Measurements from ENCODE around the gene AUP1.
A peak's percentile ranks its signal among the peaks of the same experiment; 100 is the strongest.
"Not testable (repeated sequence)": the region's sequence is repeated elsewhere in the genome, so short reads cannot be mapped to it uniquely, and the experiment has no call there.

Gene AUP1

DNA sequence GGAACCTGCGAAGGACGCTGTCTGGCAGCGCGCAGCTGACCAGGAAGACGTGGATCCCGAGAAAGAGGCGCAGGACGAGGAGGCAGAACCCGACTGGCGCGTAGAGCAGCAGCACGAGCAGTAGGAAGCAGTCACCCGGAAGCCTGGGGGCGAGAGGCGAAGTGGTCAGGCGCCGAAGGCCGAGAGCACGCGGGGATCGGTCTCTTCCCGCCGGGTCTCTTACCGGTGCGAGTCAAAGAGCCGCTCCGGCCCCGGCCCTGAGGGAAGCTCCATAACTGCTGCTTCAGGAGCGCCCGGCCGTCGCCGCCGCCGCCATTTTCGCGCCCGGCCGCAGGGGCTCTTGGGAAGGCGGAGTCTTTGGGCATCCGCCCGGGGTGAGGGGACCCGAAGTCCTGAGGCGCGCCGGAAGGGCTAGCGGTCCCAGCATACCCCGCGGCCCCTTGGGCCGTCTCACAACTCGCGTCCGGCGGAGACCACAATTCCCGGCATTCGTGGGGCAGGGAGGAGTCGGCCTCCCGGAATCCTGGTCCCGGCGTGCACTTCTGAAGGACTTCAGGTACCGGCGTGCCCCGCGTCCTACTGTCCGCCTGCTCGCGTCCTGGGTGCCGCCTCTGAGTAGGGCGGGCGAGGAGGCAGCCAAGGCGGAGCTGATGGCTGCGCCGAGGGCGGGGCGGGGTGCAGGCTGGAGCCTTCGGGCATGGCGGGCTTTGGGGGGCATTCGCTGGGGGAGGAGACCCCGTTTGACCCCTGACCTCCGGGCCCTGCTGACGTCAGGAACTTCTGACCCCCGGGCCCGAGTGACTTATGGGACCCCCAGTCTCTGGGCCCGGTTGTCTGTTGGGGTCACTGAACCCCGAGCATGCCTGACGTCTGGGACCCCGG is at the start of gene AUP1, which contains the start of gene HTRA2:
Gene AUP1, minus strand, starts transcription at position 350 of the 882 bp plus-strand sequence. Its CDS starts 77 bp downstream, at position 273.
Gene HTRA2, plus strand, starts transcription at position 577 of the 882 bp plus-strand sequence. Its CDS starts 74 bp downstream, at position 651.
- DNase-seq: peak; percentile 92 to 95

DNA sequence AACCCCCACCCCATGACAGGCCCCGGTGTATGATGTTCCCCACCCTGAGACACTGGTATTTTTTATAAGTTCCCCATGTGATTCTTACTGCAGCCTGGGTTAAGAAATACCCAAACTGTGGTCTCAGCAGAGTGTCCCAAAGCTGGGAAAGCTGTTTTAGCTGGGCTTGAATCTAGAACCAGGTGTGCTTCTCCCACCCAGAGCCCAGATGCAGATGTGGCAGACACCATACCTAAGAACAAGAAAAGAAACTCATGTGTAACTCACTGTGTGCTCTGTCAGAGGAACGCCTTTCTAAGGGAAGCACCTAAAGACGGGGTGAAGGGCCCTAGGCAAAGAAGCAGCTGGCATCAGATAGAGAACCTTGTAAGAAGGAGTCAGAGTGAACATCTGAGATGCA is 48.9 kb upstream of the AUP1 start:
- DNase-seq: no peak

DNA sequence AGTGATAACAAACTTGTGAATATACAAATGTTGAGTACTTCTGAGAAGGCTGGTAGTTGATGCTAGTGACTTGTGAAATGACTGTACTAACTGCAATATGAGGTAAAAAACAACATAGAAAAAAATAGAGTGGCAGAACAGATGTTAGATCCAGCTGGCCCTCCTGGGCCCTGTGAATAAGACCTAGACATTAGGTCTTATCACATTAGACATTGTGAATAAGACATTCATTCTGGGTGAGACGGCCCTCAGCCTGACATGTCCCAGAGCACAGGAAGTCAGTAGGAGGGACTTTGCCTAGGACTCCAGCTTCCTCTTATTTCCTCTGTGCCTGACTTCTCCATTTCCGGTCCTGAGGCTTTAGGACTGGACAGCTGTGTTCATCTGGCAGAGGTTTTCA is 47.9 kb upstream of the AUP1 start:
- no peak for DNase-seq

DNA sequence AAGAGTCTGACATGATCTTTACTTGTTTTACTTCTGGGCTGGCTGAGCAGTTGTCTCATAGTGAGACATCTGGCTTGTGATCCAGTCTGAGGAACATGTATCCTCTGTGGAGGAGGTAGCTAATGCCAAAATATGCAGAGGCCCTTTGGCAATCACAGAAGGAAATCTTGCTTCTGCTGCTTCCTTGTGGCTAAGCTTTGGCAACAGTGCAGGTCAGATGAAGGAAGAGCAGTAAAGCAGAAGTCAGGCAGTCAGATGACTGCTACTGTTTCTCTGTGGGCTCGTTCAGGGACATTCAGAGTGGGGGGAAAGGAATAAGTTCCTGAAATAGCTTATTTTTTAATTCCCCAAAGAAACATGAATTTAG is 47.3 kb upstream of the AUP1 start:
- no peak for DNase-seq

GRCh38 chr2:74576211-74576862 is 46.8 kb upstream of the AUP1 start:
- DNase-seq: no peak

- no peak for DNase-seq
These were observed 45.8 kb upstream of the AUP1 start for GRCh38 chr2:74575320-74575719.

DNA sequence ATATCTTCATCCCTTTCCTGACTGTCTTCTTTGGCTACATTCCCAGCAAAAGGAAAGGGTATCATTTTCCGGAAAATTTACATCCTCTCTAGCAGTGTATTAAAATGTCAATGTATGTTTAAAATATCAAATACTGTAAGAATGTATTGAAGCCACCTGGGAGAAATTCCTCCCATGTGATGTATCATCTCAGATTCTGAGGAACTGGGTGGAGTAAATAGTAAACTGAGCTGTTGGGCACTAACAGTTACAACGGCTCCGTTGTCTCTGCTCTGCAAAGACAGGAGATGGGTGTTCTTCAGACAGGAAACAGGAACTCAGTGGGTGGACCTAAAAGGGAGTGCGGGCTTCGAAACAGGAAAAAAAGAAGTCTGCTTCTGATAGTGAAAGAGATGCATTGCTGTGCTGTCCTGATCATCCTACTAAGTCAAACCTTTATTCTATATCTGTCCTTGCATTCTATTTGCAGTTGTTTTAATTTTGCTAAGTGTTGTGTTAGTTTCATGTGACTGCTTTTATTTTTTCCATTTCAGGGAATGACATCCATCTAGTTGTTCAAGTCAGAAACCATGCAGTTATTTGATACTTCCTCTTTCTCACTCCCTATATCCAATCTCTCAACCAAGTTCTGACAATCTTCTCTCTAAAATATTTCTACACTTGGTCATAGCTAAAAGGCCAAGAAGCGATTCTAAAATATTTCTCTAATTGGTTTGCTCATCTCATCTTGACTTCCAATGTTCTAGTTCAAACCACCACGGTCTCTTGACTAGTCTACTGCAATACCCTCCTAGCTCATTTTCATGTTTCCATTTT is 44.4 kb upstream of the AUP1 start:
- DNase-seq: no peak

- no peak for DNase-seq
These were observed 42.8 kb upstream of the AUP1 start for GRCh38 chr2:74572178-74572925.

DNA sequence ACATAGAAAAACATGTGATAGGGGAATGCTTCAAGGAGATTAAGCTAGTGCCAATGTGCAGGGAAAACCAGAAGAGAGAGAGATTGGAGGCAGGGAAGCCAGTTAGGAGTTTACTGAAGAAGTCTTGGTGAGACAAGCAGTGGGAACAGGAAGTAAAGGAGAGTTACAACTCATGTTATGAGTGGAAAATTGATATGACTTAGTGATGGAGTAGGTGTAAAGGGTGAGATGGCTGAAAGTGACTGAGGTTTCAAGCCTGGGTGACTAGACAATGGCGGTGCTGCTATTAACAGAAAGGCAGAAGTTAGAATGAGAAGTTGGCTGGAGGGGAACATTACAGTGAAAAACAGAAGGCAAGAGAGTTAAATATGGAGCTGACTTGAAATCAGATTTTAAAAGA is 41.6 kb upstream of the AUP1 start:
- DNase-seq: no peak

DNA sequence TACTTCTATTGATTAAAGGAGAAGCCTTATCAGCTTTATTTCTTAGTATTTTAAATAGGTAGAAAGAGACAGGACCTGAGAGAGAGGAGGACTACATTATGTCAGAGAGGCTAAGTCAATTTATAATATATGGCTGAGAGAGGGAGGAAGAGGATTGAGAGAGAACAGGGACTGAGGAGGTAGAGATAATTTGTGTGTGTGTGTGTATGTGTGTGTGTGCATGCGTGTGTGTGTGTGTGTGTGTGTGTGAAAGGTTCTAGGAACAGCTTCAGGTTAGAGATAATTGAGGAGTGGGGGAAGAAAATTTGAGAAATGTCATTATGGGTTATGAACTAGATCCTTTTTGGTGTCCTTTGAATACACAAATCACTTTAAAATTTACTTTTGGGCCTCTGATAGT is 40.2 kb upstream of the AUP1 start:
- DNase-seq: no peak

DNA sequence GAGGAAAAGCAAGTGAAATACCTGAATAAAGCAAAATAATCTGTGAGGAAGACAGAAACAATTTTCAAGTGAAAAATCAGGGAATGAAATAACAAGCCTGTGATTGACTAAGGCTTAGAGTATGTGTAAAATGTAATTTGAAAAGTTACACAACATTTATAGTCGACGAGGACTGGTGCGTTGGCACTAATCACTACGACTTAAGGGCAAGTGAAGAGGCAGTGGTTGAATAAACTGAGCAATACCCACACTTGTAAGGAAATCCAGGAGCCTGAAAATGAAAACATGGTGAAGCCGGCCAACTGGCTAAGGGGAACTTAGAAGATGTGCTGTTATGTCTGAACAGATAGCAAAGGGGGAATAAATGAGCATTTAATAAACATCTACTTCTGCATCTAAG is 38.4 kb upstream of the AUP1 start:
- DNase-seq: no peak

DNA sequence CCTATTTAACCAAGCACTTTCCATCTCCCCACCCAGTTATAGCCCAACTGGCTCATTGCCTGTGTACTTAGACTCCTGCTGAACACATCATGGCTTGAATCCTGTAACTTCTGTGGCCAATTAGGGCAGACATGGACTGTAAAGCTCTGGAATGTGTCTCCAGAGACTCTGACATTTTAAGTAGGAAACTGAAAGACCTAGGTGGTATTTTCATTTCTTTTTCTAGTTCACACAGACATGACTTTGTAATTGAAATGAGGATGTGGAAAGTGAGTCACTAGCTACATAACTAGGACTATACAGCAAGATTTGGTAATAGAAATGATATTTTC is 37.2 kb upstream of the AUP1 start:
- no peak for DNase-seq

GRCh38 chr2:74566076-74566753 is 36.7 kb upstream of the AUP1 start:
- no peak for DNase-seq

- DNase-seq: no peak
These were observed 34.7 kb upstream of the AUP1 start for GRCh38 chr2:74564222-74564621.

DNA sequence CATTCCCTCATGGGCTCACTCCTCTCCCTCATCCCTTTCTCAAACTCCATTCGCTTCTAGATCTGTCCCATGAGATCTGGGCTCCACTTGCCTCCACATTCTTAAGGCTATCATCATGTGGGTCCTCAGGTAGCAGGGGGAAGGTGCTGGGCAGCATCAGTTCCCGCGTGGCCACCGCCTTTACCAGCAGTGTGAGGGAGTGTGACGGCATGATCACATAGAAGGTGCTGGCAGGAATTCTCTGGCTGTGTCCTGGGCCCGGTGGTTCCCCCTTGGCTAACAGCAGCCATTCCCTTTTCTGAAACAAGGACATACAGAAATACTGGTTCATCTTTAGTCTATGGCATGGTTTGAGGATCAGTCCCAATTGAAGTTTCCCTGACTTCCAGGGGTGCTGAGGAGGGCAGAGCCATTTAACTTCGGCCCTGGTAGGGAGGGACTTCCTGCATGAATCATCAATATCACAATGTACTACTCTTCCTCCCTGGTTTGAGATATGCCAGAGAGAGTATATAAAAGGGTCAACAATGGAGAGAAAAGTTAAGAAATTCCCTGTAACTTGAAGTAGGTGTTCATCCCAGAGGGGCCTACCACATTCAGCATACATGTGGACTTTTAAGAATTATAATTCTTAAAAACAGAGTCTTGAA is 32.7 kb upstream of the AUP1 start:
- DNase-seq: no peak

GRCh38 chr2:74561022-74561421 is 31.5 kb upstream of the AUP1 start:
- DNase-seq: not testable (repeated sequence)

- DNase-seq: no peak
These were observed 31.1 kb upstream of the AUP1 start for GRCh38 chr2:74560591-74560990.

- no peak for DNase-seq
These were observed 30.4 kb upstream of the AUP1 start for GRCh38 chr2:74559912-74560311.

GRCh38 chr2:74558284-74559230 is 29.1 kb upstream of the AUP1 start:
- DNase-seq: no peak

DNA sequence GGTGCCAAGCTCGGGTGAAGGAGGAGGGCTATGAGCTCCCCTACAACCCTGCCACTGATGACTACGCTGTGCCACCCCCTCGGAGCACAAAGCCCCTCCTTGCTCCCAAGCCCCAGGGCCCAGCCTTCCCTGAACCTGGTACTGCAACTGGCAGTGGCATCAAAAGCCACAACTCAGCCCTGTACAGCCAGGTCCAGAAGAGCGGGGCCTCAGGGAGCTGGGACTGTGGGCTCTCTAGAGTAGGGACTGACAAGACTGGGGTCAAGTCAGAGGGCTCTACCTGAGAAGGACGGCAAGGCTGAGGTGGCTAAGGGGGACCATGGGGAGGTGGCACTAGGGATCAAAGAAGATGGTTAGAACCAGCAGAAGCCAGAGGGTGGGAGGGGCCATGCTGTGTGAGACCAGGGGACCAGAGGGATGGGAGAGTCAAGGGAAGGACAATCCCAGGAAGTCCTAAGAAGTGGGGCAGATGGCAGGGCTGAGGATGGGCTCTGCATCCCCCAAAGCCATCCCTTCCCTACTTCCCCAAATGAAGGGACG is 27.4 kb upstream of the AUP1 start:
- no peak for DNase-seq

All from stimulated activated CD4-positive, alpha-beta T cell treated with anti-CD3 and anti-CD28 coated beads, Interleukin-2, amount 100 ng/mL, for 24 hours (primary cell).